ENCODE data around the gene SMARCA4. TPM values are rescaled to one million over a fixed set of nuclear protein-coding genes. Genes with fewer than 3 reads are reported as not detected.

SMARCA4 gene
- 71.0 and 73.6 TPM in 2 replicates for total RNA-seq

DNA sequence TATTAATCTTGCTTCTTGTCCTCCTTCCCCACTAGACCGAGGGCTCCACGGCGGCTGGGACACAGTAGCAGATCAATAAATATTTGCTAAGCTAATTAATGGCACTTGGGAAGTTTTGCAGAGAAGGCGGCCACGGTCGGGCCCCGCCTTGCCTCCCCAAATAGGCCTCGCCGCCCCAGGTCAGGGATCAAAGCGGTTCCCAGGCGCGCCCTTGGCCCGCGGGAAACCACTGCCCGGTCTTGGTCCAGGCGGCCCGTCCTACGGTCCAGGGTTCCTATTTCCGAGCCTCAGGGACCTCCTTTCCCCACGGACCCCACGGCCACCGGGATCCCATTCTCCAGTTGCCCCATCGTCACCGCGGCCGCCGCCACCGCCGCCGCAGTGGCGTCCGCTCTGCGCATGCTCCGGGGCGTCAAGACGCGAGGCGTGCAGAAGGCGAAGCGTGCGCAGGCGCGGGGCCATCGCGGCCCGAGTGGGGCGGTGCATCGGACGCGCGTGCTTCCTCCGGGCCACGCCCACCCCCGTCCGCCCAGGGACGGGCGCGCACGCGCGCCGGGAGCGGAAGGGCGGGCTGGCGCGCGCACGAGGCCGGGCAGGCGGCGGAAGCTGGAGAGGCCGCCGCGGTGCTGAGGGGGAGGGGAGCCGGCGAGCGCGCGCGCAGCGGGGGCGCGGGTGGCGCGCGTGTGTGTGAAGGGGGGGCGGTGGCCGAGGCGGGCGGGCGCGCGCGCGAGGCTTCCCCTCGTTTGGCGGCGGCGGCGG, at the start of gene SMARCA4:
Gene SMARCA4, plus strand, starts transcription at position 717 of the 759 bp plus-strand sequence. CDS start 23,122 bp downstream, outside the sequence.

DNA sequence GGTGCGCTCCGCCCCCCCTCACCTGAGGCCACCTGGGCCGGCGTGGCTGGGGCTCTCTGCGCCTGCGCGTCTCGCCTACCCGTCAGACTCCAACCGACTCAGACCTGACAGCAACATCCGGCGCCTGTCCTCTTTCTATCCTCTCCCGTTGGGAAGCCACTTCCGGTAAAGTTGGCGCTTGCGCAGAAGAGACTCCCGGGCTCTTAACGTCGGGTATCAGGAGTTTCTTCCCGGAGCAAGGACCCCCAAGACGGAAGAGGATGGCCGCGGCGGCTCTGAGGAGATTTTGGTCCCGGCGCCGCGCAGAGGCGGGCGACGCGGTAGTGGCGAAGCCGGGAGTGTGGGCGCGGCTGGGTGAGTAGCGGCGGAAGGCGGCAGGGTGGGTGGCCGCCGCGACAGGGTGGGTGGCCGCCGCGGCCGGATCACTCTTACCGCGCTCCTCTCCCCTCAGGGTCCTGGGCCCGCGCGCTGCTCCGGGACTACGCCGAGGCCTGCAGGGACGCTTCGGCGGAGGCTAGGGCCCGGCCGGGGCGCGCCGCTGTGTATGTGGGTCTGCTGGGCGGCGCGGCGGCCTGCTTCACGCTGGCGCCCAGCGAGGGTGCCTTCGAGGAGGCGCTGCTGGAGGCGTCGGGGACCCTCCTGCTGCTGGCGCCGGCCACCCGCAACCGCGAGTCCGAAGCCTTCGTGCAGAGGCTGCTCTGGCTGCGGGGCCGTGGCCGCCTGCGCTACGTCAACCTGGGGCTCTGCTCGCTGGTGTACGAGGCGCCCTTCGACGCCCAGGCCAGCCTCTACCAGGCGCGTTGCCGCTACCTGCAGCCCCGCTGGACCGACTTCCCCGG, 32.0 kb upstream of the SMARCA4 start, which contains the start of the genes TIMM29 and YIPF2:
Gene TIMM29, plus strand, starts transcription at position 249 of the 839 bp plus-strand sequence. Its CDS starts 12 bp downstream, at position 261.
Gene YIPF2, minus strand, starts transcription at position 77 of the 839 bp plus-strand sequence. CDS start 229 bp downstream, outside the sequence.

DNA sequence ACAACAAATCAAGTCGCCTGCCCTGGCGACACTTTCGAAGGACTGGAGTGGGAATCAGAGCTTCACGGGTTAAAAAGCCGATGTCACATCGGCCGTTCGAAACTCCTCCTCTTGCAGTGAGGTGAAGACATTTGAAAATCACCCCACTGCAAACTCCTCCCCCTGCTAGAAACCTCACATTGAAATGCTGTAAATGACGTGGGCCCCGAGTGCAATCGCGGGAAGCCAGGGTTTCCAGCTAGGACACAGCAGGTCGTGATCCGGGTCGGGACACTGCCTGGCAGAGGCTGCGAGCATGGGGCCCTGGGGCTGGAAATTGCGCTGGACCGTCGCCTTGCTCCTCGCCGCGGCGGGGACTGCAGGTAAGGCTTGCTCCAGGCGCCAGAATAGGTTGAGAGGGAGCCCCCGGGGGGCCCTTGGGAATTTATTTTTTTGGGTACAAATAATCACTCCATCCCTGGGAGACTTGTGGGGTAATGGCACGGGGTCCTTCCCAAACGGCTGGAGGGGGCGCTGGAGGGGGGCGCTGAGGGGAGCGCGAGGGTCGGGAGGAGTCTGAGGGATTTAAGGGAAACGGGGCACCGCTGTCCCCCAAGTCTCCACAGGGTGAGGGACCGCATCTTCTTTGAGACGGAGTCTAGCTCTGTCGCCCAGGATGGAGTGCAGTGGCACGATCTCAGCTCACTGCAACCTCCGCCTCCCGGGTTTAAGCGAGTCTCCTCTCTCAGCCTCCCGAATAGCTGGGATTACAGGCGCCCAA, 128.6 kb downstream of the SMARCA4 start, which contains the start of gene LDLR:
Gene LDLR, plus strand, starts transcription at position 210 of the 760 bp plus-strand sequence. Its CDS starts 86 bp downstream, at position 296.

Other genes with a start within 250 kb of the SMARCA4 start
- gene DNM2, start 243.0 kb upstream of the SMARCA4 start, total RNA-seq = 91.0 and 94.2 TPM in 2 replicates
- 46.5 and 69.2 TPM in 2 replicates for gene TMED1, start 124.8 kb upstream of the SMARCA4 start, total RNA-seq
- 0.58 and 1.7 TPM in 2 replicates for gene C19orf38, start 112.6 kb upstream of the SMARCA4 start, total RNA-seq
- 38.7 and 49.8 TPM in 2 replicates for gene CARM1, start 89.5 kb upstream of the SMARCA4 start, total RNA-seq
- 93.5 and 117 TPM in 2 replicates for gene YIPF2, start 32.4 kb upstream of the SMARCA4 start, total RNA-seq
- gene TIMM29, start 32.2 kb upstream of the SMARCA4 start, total RNA-seq = 38.3 and 44.0 TPM in 2 replicates
- 191 and 366 TPM in 2 replicates for gene LDLR, start 128.4 kb downstream of the SMARCA4 start, total RNA-seq
- 15.9 and 111 TPM in 2 replicates for gene SPC24, start 194.8 kb downstream of the SMARCA4 start, total RNA-seq
- 455 and 617 TPM in 2 replicates for gene KANK2, start 236.5 kb downstream of the SMARCA4 start, total RNA-seq

Data from smooth muscle cell of trachea (primary cell).